ENCODE data around the gene DHRS2.

DNA sequence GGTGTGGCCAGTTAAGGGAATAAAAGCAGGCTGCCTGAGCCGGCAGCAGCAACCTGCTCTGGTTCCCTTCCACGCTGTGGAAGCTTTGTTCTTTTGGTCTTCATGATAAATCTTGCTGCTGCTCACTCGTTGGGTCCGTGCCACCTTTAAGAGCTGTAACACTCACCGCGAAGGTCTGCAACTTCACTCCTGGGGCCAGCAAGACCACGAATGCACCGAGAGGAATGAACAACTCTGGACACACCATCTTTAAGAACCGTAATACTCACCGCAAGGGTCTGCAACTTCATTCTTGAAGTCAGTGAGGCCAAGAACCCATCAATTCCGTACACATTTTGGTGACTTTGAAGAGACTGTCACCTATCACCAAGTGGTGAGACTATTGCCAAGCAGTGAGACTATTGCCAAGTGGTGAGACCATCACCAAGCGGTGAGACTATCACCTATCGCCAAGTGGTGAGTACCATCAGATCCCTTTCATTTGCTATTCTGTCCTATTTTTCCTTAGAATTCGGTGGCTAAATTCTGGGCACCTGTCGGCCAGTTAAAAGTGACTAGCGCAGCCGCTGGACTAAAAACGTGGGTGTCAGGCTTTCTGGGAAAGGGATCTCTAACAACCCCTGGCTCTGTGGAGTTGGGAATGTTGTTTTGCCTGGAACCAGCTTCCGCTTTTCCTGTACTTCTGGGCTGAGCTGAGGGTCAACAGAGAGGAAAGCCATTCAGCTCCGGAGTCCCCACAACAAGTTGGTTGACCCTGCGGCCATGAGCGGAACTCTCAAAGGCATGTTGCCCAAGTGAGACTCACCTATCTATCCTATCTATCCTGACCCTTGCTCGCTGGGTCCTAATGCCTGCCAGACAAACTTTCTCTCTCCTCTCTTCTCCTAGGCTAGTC lies at the start of gene DHRS2:
- TF ChIP-seq, protein P1, sequence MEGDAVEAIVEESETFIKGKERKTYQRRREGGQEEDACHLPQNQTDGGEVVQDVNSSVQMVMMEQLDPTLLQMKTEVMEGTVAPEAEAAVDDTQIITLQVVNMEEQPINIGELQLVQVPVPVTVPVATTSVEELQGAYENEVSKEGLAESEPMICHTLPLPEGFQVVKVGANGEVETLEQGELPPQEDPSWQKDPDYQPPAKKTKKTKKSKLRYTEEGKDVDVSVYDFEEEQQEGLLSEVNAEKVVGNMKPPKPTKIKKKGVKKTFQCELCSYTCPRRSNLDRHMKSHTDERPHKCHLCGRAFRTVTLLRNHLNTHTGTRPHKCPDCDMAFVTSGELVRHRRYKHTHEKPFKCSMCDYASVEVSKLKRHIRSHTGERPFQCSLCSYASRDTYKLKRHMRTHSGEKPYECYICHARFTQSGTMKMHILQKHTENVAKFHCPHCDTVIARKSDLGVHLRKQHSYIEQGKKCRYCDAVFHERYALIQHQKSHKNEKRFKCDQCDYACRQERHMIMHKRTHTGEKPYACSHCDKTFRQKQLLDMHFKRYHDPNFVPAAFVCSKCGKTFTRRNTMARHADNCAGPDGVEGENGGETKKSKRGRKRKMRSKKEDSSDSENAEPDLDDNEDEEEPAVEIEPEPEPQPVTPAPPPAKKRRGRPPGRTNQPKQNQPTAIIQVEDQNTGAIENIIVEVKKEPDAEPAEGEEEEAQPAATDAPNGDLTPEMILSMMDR (IDR thresholded peaks at IDR 0.05; ENCODE audit: low read length): no peak
- TF ChIP-seq EZH2 (IDR thresholded peaks at IDR 0.05; ENCODE audit: borderline replicate concordance, low read length): no peak
